ENCODE data around the gene TTC39C.

DNA sequence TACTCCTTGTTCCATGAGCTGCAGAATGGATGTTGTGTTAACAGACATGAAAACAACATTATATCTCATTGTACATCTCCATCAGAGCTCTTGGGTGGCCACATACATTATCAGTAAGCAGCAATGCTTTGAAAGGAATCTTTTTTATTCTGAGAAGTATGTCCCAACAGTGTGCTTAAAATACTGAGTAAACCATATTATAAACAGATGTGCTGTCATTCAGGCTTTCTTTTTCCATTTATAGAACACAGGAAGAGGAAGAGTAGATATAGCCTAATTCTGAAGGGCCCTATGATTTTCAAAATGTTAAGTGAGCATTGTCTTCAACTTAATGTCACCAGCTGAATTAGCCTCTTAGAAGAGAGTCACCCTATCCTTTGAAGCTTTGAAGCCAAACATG is 80.0 kb downstream of the TTC39C start:
- TF ChIP-seq, protein P1, sequence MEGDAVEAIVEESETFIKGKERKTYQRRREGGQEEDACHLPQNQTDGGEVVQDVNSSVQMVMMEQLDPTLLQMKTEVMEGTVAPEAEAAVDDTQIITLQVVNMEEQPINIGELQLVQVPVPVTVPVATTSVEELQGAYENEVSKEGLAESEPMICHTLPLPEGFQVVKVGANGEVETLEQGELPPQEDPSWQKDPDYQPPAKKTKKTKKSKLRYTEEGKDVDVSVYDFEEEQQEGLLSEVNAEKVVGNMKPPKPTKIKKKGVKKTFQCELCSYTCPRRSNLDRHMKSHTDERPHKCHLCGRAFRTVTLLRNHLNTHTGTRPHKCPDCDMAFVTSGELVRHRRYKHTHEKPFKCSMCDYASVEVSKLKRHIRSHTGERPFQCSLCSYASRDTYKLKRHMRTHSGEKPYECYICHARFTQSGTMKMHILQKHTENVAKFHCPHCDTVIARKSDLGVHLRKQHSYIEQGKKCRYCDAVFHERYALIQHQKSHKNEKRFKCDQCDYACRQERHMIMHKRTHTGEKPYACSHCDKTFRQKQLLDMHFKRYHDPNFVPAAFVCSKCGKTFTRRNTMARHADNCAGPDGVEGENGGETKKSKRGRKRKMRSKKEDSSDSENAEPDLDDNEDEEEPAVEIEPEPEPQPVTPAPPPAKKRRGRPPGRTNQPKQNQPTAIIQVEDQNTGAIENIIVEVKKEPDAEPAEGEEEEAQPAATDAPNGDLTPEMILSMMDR (IDR thresholded peaks at IDR 0.05; ENCODE audit: low read depth, low read length): no peak
- TF ChIP-seq EZH2phosphoT487 (IDR thresholded peaks at IDR 0.05; ENCODE audit: low read depth): no peak
